Choroid plexus epithelial cell (primary cell): ENCODE data around the gene GMEB2.
"Not testable (repeated sequence)": the region's sequence is repeated elsewhere in the genome, so short reads cannot be mapped to it uniquely, and the experiment has no call there.

Experiments used
- DNase-seq: peaks from one replicate; pipeline ENCODE4 v3.0.0-alpha.2; 2010; ENCODE audit warnings: low read depth
- H3K4me3 ChIP-seq: 2 replicates; pipeline ENCODE4 v1.5.1; 2011; ENCODE audit warnings: low read depth, mild to moderate bottlenecking, control low read depth, low read length, moderate library complexity
- CTCF ChIP-seq: conservative IDR thresholded peaks from 2 replicates; pipeline ENCODE4 v1.5.1; 2011; ENCODE audit warnings: low read depth, mild to moderate bottlenecking, control low read depth, inconsistent platforms, low read length, moderate library complexity

Gene GMEB2

GRCh38 chr20:63618291-63618980, 8.5 kb downstream of the GMEB2 start:
- H3K4me3 ChIP-seq = no peak overlapping the region
- no peak for DNase-seq
- TF ChIP-seq CTCF = no peak

GRCh38 chr20:63617876-63618265, 9.0 kb downstream of the GMEB2 start:
- H3K4me3 ChIP-seq = no peak overlapping the region
- DNase-seq = no peak
- no peak for TF ChIP-seq CTCF

- no peak for DNase-seq
- no peak overlapping the region for H3K4me3 ChIP-seq
- TF ChIP-seq CTCF = no peak
These were observed 9.6 kb downstream of the GMEB2 start for GRCh38 chr20:63617092-63617875.

- peak; percentile 34 for DNase-seq
- not testable (repeated sequence) for H3K4me3 ChIP-seq
- peak; percentile 47 for TF ChIP-seq CTCF
These were observed 12.9 kb downstream of the GMEB2 start for GRCh38 chr20:63613863-63614594.

GRCh38 chr20:63612276-63612931, 14.5 kb downstream of the GMEB2 start:
- H3K4me3 ChIP-seq = no peak overlapping the region
- DNase-seq = no peak
- TF ChIP-seq CTCF = no peak

- no peak overlapping the region for H3K4me3 ChIP-seq
- peak; percentile 24 for DNase-seq
- no peak for TF ChIP-seq CTCF
These were observed 15.3 kb downstream of the GMEB2 start for GRCh38 chr20:63611646-63612045.
